NCI-H774 (cell line): Measurements from ENCODE around the gene IL6R.
"Not testable (repeated sequence)": the region's sequence is repeated elsewhere in the genome, so short reads cannot be mapped to it uniquely, and the experiment has no call there.

Experiments used
- DNase-seq: peaks from one replicate; lab custom pipeline; 2025; lab: John Stamatoyannopoulos, UW

IL6R gene

GRCh38 chr1:154483941-154484803 is 79.0 kb downstream of the IL6R start:
- no peak for DNase-seq

GRCh38 chr1:154485106-154485505 is 80.0 kb downstream of the IL6R start:
- no peak for DNase-seq

- no peak for DNase-seq
Measured at GRCh38 chr1:154485910-154486496, 80.9 kb downstream of the IL6R start.

GRCh38 chr1:154486756-154487155 is 81.6 kb downstream of the IL6R start:
- not testable (repeated sequence) for DNase-seq

GRCh38 chr1:154488922-154489321 is 83.8 kb downstream of the IL6R start:
- no peak for DNase-seq

GRCh38 chr1:154489695-154490274 is 84.6 kb downstream of the IL6R start:
- DNase-seq: no peak

- no peak for DNase-seq
Measured at GRCh38 chr1:154490317-154490716, 85.2 kb downstream of the IL6R start.

GRCh38 chr1:154492115-154492514 is 87.0 kb downstream of the IL6R start:
- no peak for DNase-seq

GRCh38 chr1:154493276-154493675 is 88.1 kb downstream of the IL6R start:
- DNase-seq: no peak

- no peak for DNase-seq
Measured at GRCh38 chr1:154495496-154496273, 90.5 kb downstream of the IL6R start.

GRCh38 chr1:154496383-154496782 is 91.2 kb downstream of the IL6R start:
- DNase-seq: no peak

- no peak for DNase-seq
Measured at GRCh38 chr1:154497026-154497806, 92.1 kb downstream of the IL6R start.

- no peak for DNase-seq
Measured at GRCh38 chr1:154499446-154499845, 94.3 kb downstream of the IL6R start.

GRCh38 chr1:154500533-154500932 is 95.4 kb downstream of the IL6R start:
- DNase-seq: no peak

GRCh38 chr1:154501423-154502065 is 96.4 kb downstream of the IL6R start:
- DNase-seq: no peak

- no peak for DNase-seq
Measured at GRCh38 chr1:154502066-154502743, 97.1 kb downstream of the IL6R start, which contains the start of the genes SHE and TDRD10. Gene SHE (minus strand): TSS chr1:154502412. CDS start chr1:154502026, 386 bp downstream. Gene TDRD10 (plus strand): TSS chr1:154502219. CDS start chr1:154506904, 4,685 bp downstream.

- DNase-seq: no peak
Measured at GRCh38 chr1:154502744-154503115, 97.6 kb downstream of the IL6R start.

- no peak for DNase-seq
Measured at GRCh38 chr1:154503898-154504297, 98.8 kb downstream of the IL6R start.

GRCh38 chr1:154512760-154513159 is 107.6 kb downstream of the IL6R start:
- no peak for DNase-seq

GRCh38 chr1:154514066-154514553 is 109.0 kb downstream of the IL6R start:
- DNase-seq: no peak
